H9 (cell line): ENCODE measurements around the gene RGL1. TPM values are rescaled to one million over a fixed set of nuclear protein-coding genes. Genes with fewer than 3 reads are reported as not detected.

Source experiments
- DNase-seq: peaks from one replicate; pipeline ENCODE4 v3.0.0-alpha.2; 2017
- H2AFZ ChIP-seq: one replicate; pipeline ENCODE4 v1.6.1; 2013; ENCODE audit warnings: mild to moderate bottlenecking, low read length, control low read depth, moderate library complexity
- H2AK5ac ChIP-seq: 2 replicates; pipeline ENCODE4 v1.6.1; 2013; ENCODE audit warnings: low read length, control low read depth, mixed read lengths; ENCODE audit not compliant: insufficient read length
- H2BK120ac ChIP-seq: one replicate; pipeline ENCODE4 v1.6.1; 2013; ENCODE audit warnings: low read depth, mild to moderate bottlenecking, low read length, control low read depth, inconsistent platforms; ENCODE audit not compliant: poor library complexity, severe bottlenecking
- H2BK12ac ChIP-seq: 2 replicates; pipeline ENCODE4 v1.6.1; 2013; ENCODE audit warnings: low read length, control low read depth, mixed read lengths, low read depth; ENCODE audit not compliant: insufficient read length
- H2BK15ac ChIP-seq: 2 replicates; pipeline ENCODE4 v1.6.1; 2013; ENCODE audit warnings: low read depth, low read length, control low read depth
- H2BK20ac ChIP-seq: one replicate; pipeline ENCODE4 v1.6.1; 2013; ENCODE audit warnings: low read depth, mild to moderate bottlenecking, low read length, control low read depth, inconsistent platforms; ENCODE audit not compliant: poor library complexity, severe bottlenecking
- H2BK5ac ChIP-seq: 2 replicates; pipeline ENCODE4 v1.6.1; 2013; ENCODE audit warnings: low read length, control low read depth, mixed read lengths; ENCODE audit not compliant: insufficient read length
- H3K14ac ChIP-seq: 2 replicates; pipeline ENCODE4 v1.6.1; 2013; ENCODE audit warnings: low read length, control low read depth; ENCODE audit not compliant: insufficient read depth
- H3K18ac ChIP-seq: 2 replicates; pipeline ENCODE4 v1.6.1; 2013; ENCODE audit warnings: low read depth, mild to moderate bottlenecking, mixed read lengths, low read length, control low read depth; ENCODE audit not compliant: insufficient read length
- H3K23ac ChIP-seq: 2 replicates; pipeline ENCODE4 v1.6.1; 2013; ENCODE audit warnings: low read length, control low read depth, mixed read lengths, low read depth; ENCODE audit not compliant: insufficient read length
- H3K23me2 ChIP-seq: 2 replicates; pipeline ENCODE4 v1.6.1; 2013; ENCODE audit warnings: low read depth, mild to moderate bottlenecking, mixed read lengths, low read length, control low read depth; ENCODE audit not compliant: insufficient read length, poor library complexity, severe bottlenecking
- H3K27ac ChIP-seq: 2 replicates; pipeline ENCODE4 v1.5.1; 2013; ENCODE audit warnings: low read length, control low read depth, mixed read lengths, low read depth; ENCODE audit not compliant: insufficient read length
- H3K27me3 ChIP-seq: 2 replicates; pipeline ENCODE4 v1.6.1; 2013; ENCODE audit warnings: low read length, control low read depth, inconsistent platforms; ENCODE audit not compliant: insufficient read depth
- H3K4ac ChIP-seq: 2 replicates; pipeline ENCODE4 v1.6.1; 2013; ENCODE audit warnings: low read depth, mild to moderate bottlenecking, control low read depth, inconsistent platforms, low read length, moderate library complexity
- H3K4me1 ChIP-seq: 2 replicates; pipeline ENCODE4 v1.6.1; 2013; ENCODE audit warnings: low read length, control low read depth, inconsistent platforms; ENCODE audit not compliant: insufficient read depth
- H3K4me2 ChIP-seq: 2 replicates; pipeline ENCODE4 v1.6.1; 2013; ENCODE audit warnings: low read length, control low read depth, mixed read lengths; ENCODE audit not compliant: insufficient read length, insufficient read depth
- H3K56ac ChIP-seq: 2 replicates; pipeline ENCODE4 v1.6.1; 2013; ENCODE audit warnings: low read depth, mild to moderate bottlenecking, mixed read lengths, low read length, control low read depth; ENCODE audit not compliant: insufficient read length
- H3K79me1 ChIP-seq: 2 replicates; pipeline ENCODE4 v1.6.1; 2013; ENCODE audit warnings: low read depth, mild to moderate bottlenecking, moderate library complexity, low read length, control low read depth, inconsistent platforms; ENCODE audit not compliant: insufficient read depth, poor library complexity, severe bottlenecking
- H3K79me2 ChIP-seq: 2 replicates; pipeline ENCODE4 v1.6.1; 2013; ENCODE audit warnings: low read length, control low read depth, inconsistent platforms; ENCODE audit not compliant: insufficient read depth
- H3K9ac ChIP-seq: 2 replicates; pipeline ENCODE4 v1.6.1; 2013; ENCODE audit warnings: low read length, control low read depth, mixed read lengths; ENCODE audit not compliant: insufficient read length; ENCODE audit errors: extremely low read depth
- H3K9me3 ChIP-seq: one replicate; pipeline ENCODE4 v1.6.1; 2013; ENCODE audit warnings: low read depth, low read length, inconsistent platforms; ENCODE audit not compliant: control insufficient read depth
- H3T11ph ChIP-seq: one replicate; pipeline ENCODE4 v1.6.1; 2013; ENCODE audit warnings: mild to moderate bottlenecking, low read length, control low read depth, inconsistent platforms
- H4K20me1 ChIP-seq: one replicate; pipeline ENCODE4 v1.6.1; 2013; ENCODE audit not compliant: control insufficient read depth, insufficient read length, insufficient read depth
- H4K5ac ChIP-seq: 2 replicates; pipeline ENCODE4 v1.6.1; 2013; ENCODE audit warnings: low read depth, mild to moderate bottlenecking, mixed read lengths, low read length, control low read depth; ENCODE audit not compliant: insufficient read length
- H4K8ac ChIP-seq: replicated peaks from 2 replicates; pipeline ENCODE4 v1.6.1; 2013; ENCODE audit warnings: low read length, control low read depth, mixed read lengths, low read depth; ENCODE audit not compliant: insufficient read length
- H4K91ac ChIP-seq: 2 replicates; pipeline ENCODE4 v1.6.1; 2013; ENCODE audit warnings: low read depth, mild to moderate bottlenecking, moderate library complexity, mixed read lengths, low read length, control low read depth; ENCODE audit not compliant: insufficient read length
- H3K27ac Mint-ChIP-seq, 3 experiments: 2 replicates in 2 of 3; 3 replicates in 1 of 3; pipeline ENCODE4 v1.8.0; 2020 to 2021; ENCODE audit warnings: mixed read lengths in 3 of 3, mild to moderate bottlenecking in 1 of 3, moderate library complexity in 1 of 3
- H3K27me3 Mint-ChIP-seq: 2 replicates; pipeline ENCODE4 v1.8.0; 2021; ENCODE audit warnings: low read depth, mild to moderate bottlenecking, moderate library complexity, mixed read lengths
- H3K36me3 Mint-ChIP-seq, 3 experiments: 2 replicates in 2 of 3; 3 replicates in 1 of 3; pipeline ENCODE4 v1.8.0; 2020 to 2021; ENCODE audit warnings: low read depth in 3 of 3, mixed read lengths in 3 of 3; ENCODE audit not compliant: insufficient read depth in 1 of 3
- H3K4me1 Mint-ChIP-seq, 2 experiments: 2 replicates each; pipeline ENCODE4 v1.8.0; 2020; ENCODE audit warnings: mixed read lengths in 2 of 2
- H3K4me3 Mint-ChIP-seq, 2 experiments: 2 replicates in 1 of 2; 3 replicates in 1 of 2; pipeline ENCODE4 v1.8.0; 2020 to 2021; ENCODE audit warnings: mild to moderate bottlenecking in 2 of 2, mixed read lengths in 2 of 2, moderate library complexity in 1 of 2
- H3K9me3 Mint-ChIP-seq, 2 experiments: 2 replicates in 1 of 2; 3 replicates in 1 of 2; pipeline ENCODE4 v1.8.0; 2020; ENCODE audit warnings: mild to moderate bottlenecking in 2 of 2, mixed read lengths in 2 of 2, moderate library complexity in 1 of 2
- CTCF ChIP-seq: fragments of 200-600 bp; sonication (generic); conservative IDR thresholded peaks from 3 replicates; pipeline ENCODE4 v1.8.0; 2021; ENCODE audit warnings: antibody characterized with exemption, mild to moderate bottlenecking
- WGBS: extraction: QIAGEN DNeasy Blood & Tissue Kit; methylation state at CpG from one replicate; pipeline ENCODE4 v1.1.7; 2013; ENCODE audit warnings: missing lambda C conversion rate, low lambda C conversion rate, mixed read lengths; ENCODE audit not compliant: insufficient read length; ENCODE audit errors: extremely low coverage; 5-methylcytosine and 5-hydroxymethylcytosine counted together
- total RNA-seq: library from RNA; stranded (reverse); gene quantifications from 2 replicates; pipeline ENCODE4 v1.2.1, GENCODE V29; 2021

Gene RGL1
- total RNA-seq, 1 experiment from 2014 or later = 1.4 TPM

GRCh38 chr1:183909672-183910071 is 104.8 kb downstream of the RGL1 start:
- Histone ChIP-seq H4K8ac (no peak overlapping the region), H2BK20ac (no peak overlapping the region), H3K9ac (no peak overlapping the region), H3K4me1 (no peaks in the 10 kb centered on the region), H3K27ac (no peak overlapping the region), H3K14ac (no peak overlapping the region), H3T11ph (no peak overlapping the region), H3K79me2 (no peaks in the 10 kb centered on the region), H2BK120ac (no peak overlapping the region), H2AK5ac (no peak overlapping the region), H2BK15ac (no peak overlapping the region), H3K79me1 (no peaks in the 10 kb centered on the region), H3K18ac (no peak overlapping the region), H3K4me2 (no peak overlapping the region), H3K9me3 (no peaks in the 10 kb centered on the region), H2BK5ac (no peak overlapping the region), H4K91ac (no peak overlapping the region), H3K56ac (no peak overlapping the region), H2AFZ (no peak overlapping the region), H4K5ac (no peak overlapping the region), H2BK12ac (no peak overlapping the region), H3K23me2 (no peaks in the 10 kb centered on the region), H3K4ac (no peak overlapping the region), H4K20me1 (no peaks in the 10 kb centered on the region), H3K23ac (no peak overlapping the region), H3K27me3 (no peaks in the 10 kb centered on the region)
- Mint-ChIP-seq H3K9me3 (no peaks in the 10 kb centered on the region), H3K27ac (no peak overlapping the region), H3K27me3 (no peaks in the 10 kb centered on the region), H3K4me3 (no peak overlapping the region), H3K4me1 (no peaks in the 10 kb centered on the region), H3K36me3 (no peaks in the 10 kb centered on the region; a peak in 1 of 7 replicates)
- WGBS = no CpG with 5 or more reads among the region's 7 CpGs
- DNase-seq = no peak
- TF ChIP-seq CTCF = no peak
